HG03135 (cell line): ENCODE results near the gene CX3CR1.

Experiments
- ATAC-seq: cut with Tn5 transposase; IDR thresholded peaks from one replicate; pipeline ENCODE4 v1.9.1; 2021; ENCODE audit warnings: mild to moderate bottlenecking, moderate library complexity; ENCODE audit not compliant: unreplicated experiment

Gene CX3CR1

GRCh38 chr3:39294446-39295183 lies 14.8 kb upstream of the CX3CR1 start:
- no peak for ATAC-seq

- no peak for ATAC-seq
Observed at GRCh38 chr3:39292961-39293360, 13.1 kb upstream of the CX3CR1 start.

- no peak for ATAC-seq
Observed at GRCh38 chr3:39291903-39292329, 12.1 kb upstream of the CX3CR1 start.

GRCh38 chr3:39290255-39290654 lies 10.4 kb upstream of the CX3CR1 start:
- no peak for ATAC-seq

GRCh38 chr3:39289107-39289506 lies 9.3 kb upstream of the CX3CR1 start:
- no peak for ATAC-seq

GRCh38 chr3:39288300-39288808 lies 8.5 kb upstream of the CX3CR1 start:
- ATAC-seq = peak; percentile 97

- ATAC-seq = no peak
Observed at GRCh38 chr3:39287216-39288164, 7.7 kb upstream of the CX3CR1 start.

- no peak for ATAC-seq
Observed at GRCh38 chr3:39286771-39287170, 6.9 kb upstream of the CX3CR1 start.

GRCh38 chr3:39285332-39285731 lies 5.5 kb upstream of the CX3CR1 start:
- no peak for ATAC-seq

- ATAC-seq = no peak
Observed at GRCh38 chr3:39284457-39284881, 4.6 kb upstream of the CX3CR1 start.

- no peak for ATAC-seq
Observed at GRCh38 chr3:39282057-39282456, 2.2 kb upstream of the CX3CR1 start.

GRCh38 chr3:39281533-39281932 lies 1.7 kb upstream of the CX3CR1 start:
- no peak for ATAC-seq

GRCh38 chr3:39280571-39280970 lies 735 bp upstream of the CX3CR1 start:
- no peak for ATAC-seq

GRCh38 chr3:39278616-39278935 lies 1.3 kb downstream of the CX3CR1 start:
- no peak for ATAC-seq

- no peak for ATAC-seq
Observed at GRCh38 chr3:39277893-39278615, 1.8 kb downstream of the CX3CR1 start.

- no peak for ATAC-seq
Observed at GRCh38 chr3:39276746-39277145, 3.1 kb downstream of the CX3CR1 start.

- no peak for ATAC-seq
Observed at GRCh38 chr3:39275963-39276593, 3.8 kb downstream of the CX3CR1 start.

GRCh38 chr3:39275052-39275451 lies 4.8 kb downstream of the CX3CR1 start:
- no peak for ATAC-seq

- ATAC-seq = no peak
Observed at GRCh38 chr3:39273119-39273518, 6.7 kb downstream of the CX3CR1 start.

- no peak for ATAC-seq
Observed at GRCh38 chr3:39272191-39272590, 7.6 kb downstream of the CX3CR1 start.
